OCI-LY1 (cell line): ENCODE results near the gene CHN1.

Experiments
- EZH2 ChIP-seq: fragments of 200-600 bp; sonication (generic), shearing (Covaris generic); IDR thresholded peaks from 2 replicates; pipeline ENCODE4 v1.8.0; 2017; ENCODE audit warnings: borderline replicate concordance, mixed run types, mild to moderate bottlenecking, antibody characterized with exemption, low read length, moderate library complexity, mixed read lengths
- TF ChIP-seq, protein P1 (sequence below): fragments of 200-600 bp; sonication (generic), shearing (Covaris generic); IDR thresholded peaks from 2 replicates; pipeline ENCODE4 v1.5.1; 2017; ENCODE audit warnings: mild to moderate bottlenecking, antibody characterized with exemption, low read length, moderate library complexity, mixed read lengths

DNA sequence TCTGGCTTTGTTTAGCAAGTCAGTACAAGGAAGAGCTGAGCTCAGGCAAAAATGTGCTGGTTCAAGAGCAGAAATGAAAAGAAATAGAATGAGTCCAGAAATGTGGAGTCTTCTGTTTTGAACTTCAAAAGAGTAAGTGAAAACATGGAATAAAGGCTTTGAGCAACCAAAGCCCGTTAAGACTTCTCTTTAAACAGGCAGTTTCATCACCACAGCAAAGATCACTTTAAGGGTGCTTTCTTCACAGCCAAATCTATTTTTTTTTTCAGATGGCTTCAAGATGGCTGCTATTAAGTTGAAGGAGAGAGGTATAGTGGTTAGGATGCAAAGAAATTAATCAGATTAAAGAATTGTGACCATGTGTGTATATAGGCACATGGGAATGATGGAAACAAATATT is 238.9 kb downstream of the CHN1 start:
- TF ChIP-seq, protein P1, sequence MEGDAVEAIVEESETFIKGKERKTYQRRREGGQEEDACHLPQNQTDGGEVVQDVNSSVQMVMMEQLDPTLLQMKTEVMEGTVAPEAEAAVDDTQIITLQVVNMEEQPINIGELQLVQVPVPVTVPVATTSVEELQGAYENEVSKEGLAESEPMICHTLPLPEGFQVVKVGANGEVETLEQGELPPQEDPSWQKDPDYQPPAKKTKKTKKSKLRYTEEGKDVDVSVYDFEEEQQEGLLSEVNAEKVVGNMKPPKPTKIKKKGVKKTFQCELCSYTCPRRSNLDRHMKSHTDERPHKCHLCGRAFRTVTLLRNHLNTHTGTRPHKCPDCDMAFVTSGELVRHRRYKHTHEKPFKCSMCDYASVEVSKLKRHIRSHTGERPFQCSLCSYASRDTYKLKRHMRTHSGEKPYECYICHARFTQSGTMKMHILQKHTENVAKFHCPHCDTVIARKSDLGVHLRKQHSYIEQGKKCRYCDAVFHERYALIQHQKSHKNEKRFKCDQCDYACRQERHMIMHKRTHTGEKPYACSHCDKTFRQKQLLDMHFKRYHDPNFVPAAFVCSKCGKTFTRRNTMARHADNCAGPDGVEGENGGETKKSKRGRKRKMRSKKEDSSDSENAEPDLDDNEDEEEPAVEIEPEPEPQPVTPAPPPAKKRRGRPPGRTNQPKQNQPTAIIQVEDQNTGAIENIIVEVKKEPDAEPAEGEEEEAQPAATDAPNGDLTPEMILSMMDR, result no peak
- no peak for TF ChIP-seq EZH2
